Breast epithelium (tissue), 3 donors: ENCODE data around the gene NKRF.

Experiments
- POLR2A ChIP-seq: fragments of 450-650 bp; IDR thresholded peaks from one replicate; pipeline ENCODE4 v1.6.1; 2016; ENCODE audit warnings: antibody characterized with exemption, mild to moderate bottlenecking, moderate library complexity
- POLR2AphosphoS5 ChIP-seq, 3 donors: sonication (generic); formaldehyde crosslinking; IDR thresholded peaks; one replicate each; pipeline ENCODE4 v1.6.1; 2017; ENCODE audit warnings: antibody characterized with exemption in 3 of 3

- TF ChIP-seq POLR2AphosphoS5 (IDR thresholded peaks at IDR 0.05) (no peak), POLR2A (no peak)
Measured at GRCh38 chrX:119625843-119626242, 19.6 kb upstream of the NKRF start.
